ENCODE results near the gene AGO1.
"Not testable (repeated sequence)": the region's sequence is repeated elsewhere in the genome, so short reads cannot be mapped to it uniquely, and the experiment has no call there.

DNA sequence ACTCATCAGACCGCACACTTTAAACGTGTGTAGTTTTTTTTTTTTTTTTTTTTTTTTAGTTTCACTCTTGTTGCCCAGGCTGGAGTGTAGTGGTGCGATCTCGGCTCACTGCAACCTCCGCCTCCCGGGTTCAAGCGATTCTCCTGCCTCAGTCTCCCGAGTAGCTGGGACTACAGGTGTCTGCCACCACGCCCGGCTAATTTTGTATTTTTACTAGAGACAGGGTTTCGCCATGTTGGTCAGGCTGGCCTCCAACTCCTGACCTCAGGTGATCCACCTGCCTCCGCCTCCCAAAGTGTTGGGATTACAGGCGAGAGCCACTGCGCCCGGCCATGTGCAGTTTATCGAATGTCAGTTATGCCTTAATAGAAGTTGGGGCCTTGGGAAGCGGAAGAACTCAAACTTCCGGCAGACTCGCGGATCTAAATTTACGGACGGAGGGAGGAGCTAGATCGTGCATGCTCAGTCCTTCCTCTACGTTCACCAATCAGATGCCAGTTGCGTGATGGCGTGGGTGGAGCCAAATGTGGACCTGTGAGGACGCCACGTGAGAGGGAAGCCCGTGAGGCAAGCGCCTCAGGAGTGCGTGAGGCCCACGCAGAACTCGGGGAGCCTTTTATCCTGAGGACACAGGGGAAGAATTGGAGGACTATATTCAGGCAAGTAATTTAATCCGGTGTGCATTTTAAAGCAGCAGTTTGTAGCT lies 13.6 kb upstream of the AGO1 start:
- TF ChIP-seq, protein P1, sequence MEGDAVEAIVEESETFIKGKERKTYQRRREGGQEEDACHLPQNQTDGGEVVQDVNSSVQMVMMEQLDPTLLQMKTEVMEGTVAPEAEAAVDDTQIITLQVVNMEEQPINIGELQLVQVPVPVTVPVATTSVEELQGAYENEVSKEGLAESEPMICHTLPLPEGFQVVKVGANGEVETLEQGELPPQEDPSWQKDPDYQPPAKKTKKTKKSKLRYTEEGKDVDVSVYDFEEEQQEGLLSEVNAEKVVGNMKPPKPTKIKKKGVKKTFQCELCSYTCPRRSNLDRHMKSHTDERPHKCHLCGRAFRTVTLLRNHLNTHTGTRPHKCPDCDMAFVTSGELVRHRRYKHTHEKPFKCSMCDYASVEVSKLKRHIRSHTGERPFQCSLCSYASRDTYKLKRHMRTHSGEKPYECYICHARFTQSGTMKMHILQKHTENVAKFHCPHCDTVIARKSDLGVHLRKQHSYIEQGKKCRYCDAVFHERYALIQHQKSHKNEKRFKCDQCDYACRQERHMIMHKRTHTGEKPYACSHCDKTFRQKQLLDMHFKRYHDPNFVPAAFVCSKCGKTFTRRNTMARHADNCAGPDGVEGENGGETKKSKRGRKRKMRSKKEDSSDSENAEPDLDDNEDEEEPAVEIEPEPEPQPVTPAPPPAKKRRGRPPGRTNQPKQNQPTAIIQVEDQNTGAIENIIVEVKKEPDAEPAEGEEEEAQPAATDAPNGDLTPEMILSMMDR (IDR thresholded peaks at IDR 0.05; ENCODE audit: insufficient read depth, low read depth, low read length), result not testable (repeated sequence)
- TF ChIP-seq EZH2 (IDR thresholded peaks at IDR 0.05; ENCODE audit: insufficient read depth, low read length), result not testable (repeated sequence)
